H1 (cell line): ENCODE data around the gene DNAJC16. TPM values are rescaled to one million over a fixed set of nuclear protein-coding genes. Genes with fewer than 3 reads are reported as not detected.

Experiments
- CTCF ChIA-PET: fragments of 300-600 bp; sonication (Branson Sonifier 250); formaldehyde crosslinking; loops from one replicate; lab custom pipeline; 2021; ENCODE audit not compliant: partially characterized antibody; lab: Charles Lee
- POLR2A ChIA-PET: fragments of 300-600 bp; sonication (Branson Sonifier 250); formaldehyde crosslinking; loops from one replicate; lab custom pipeline; 2021; ENCODE audit warnings: inconsistent platforms; ENCODE audit not compliant: partially characterized antibody; lab: Charles Lee
- DNase-seq, 2 experiments: peaks; one replicate each; pipeline versions ENCODE4 v3.0.0 to v3.0.0-alpha.2; 2010 to 2022; ENCODE audit warnings: low spot score in 2 of 2, low read depth in 1 of 2, mixed read lengths in 1 of 2
- FAIRE-seq: peaks from 2 replicates; lab custom pipeline; 2011; peaks lifted over from hg19 to GRCh38; lab: Jason Lieb, UNC
- H2AFZ ChIP-seq: 2 replicates; pipeline ENCODE4 v1.8.1; 2012; ENCODE audit warnings: low read length, inconsistent platforms
- H2AK5ac ChIP-seq: 2 replicates; pipeline ENCODE4 v1.6.1; 2013; ENCODE audit warnings: low read depth, low read length
- H2BK120ac ChIP-seq: replicated peaks from 2 replicates; pipeline ENCODE3; 2013; ENCODE audit warnings: low read depth, low read length, inconsistent platforms
- H2BK12ac ChIP-seq: 2 replicates; pipeline ENCODE4 v1.6.1; 2013; ENCODE audit warnings: low read depth, low read length
- H2BK15ac ChIP-seq: 2 replicates; pipeline ENCODE4 v1.6.1; 2013; ENCODE audit warnings: low read length
- H2BK20ac ChIP-seq: 2 replicates; pipeline ENCODE4 v1.6.1; 2013; ENCODE audit warnings: low read length
- H2BK5ac ChIP-seq: 2 replicates; pipeline ENCODE4 v1.6.1; 2013; ENCODE audit warnings: low read depth, low read length
- H3K14ac ChIP-seq: 2 replicates; pipeline ENCODE4 v1.6.1; 2013; ENCODE audit warnings: inconsistent platforms; ENCODE audit not compliant: insufficient read length
- H3K18ac ChIP-seq: 2 replicates; pipeline ENCODE4 v1.6.1; 2013; ENCODE audit warnings: low read length; ENCODE audit errors: extremely low read depth
- H3K23ac ChIP-seq: 2 replicates; pipeline ENCODE4 v1.6.1; 2013; ENCODE audit warnings: inconsistent platforms; ENCODE audit not compliant: insufficient read length
- H3K23me2 ChIP-seq: 2 replicates; pipeline ENCODE4 v1.6.1; 2013; ENCODE audit warnings: low read depth, low read length
- H3K27ac ChIP-seq: 2 replicates; pipeline ENCODE4 v1.6.1; 2011; ENCODE audit warnings: low read depth, low read length, inconsistent platforms
- H3K27me3 ChIP-seq, 4 experiments: replicated peaks in 1 of 4; 1 replicate in 1 of 4; 2 replicates in 3 of 4; pipeline versions ENCODE4 v1.6.1 to v1.8.1; 2011 to 2013; ENCODE audit warnings: low read length in 3 of 4, mild to moderate bottlenecking in 3 of 4, inconsistent platforms in 2 of 4, mixed read lengths in 2 of 4, moderate library complexity in 1 of 4; ENCODE audit not compliant: control insufficient read depth in 3 of 4, insufficient read depth in 3 of 4; ENCODE audit errors: extremely low read depth in 1 of 4
- H3K36me3 ChIP-seq, 4 experiments: 2 replicates each; pipeline versions ENCODE4 v1.6.1 to v1.8.1; 2011 to 2013; ENCODE audit warnings: mild to moderate bottlenecking in 4 of 4, low read length in 3 of 4, moderate library complexity in 2 of 4, control low read depth in 1 of 4, inconsistent platforms in 1 of 4; ENCODE audit not compliant: insufficient read depth in 4 of 4, control insufficient read depth in 2 of 4
- H3K4ac ChIP-seq: replicated peaks from 2 replicates; pipeline ENCODE3; 2013; ENCODE audit warnings: low read length, low read depth, mixed read lengths, inconsistent platforms; ENCODE audit not compliant: insufficient read length
- H3K4me1 ChIP-seq, 4 experiments: replicated peaks in 1 of 4; 1 replicate in 1 of 4; 2 replicates in 3 of 4; pipeline versions ENCODE4 v1.6.1 to v1.8.1; 2011 to 2013; ENCODE audit warnings: low read length in 3 of 4, inconsistent platforms in 2 of 4, mixed read lengths in 1 of 4; ENCODE audit not compliant: insufficient read depth in 4 of 4, control insufficient read depth in 3 of 4
- H3K4me2 ChIP-seq, 2 experiments: 2 replicates each; pipeline versions ENCODE4 v1.6.1 to v1.8.1; 2011 to 2013; ENCODE audit warnings: low read depth in 2 of 2, low read length in 2 of 2, control low read depth in 1 of 2, inconsistent platforms in 1 of 2, mild to moderate bottlenecking in 1 of 2; ENCODE audit not compliant: insufficient read depth in 1 of 2
- H3K4me3 ChIP-seq, 4 experiments: fragments of 200-600, 300-600 bp in 1 of 4; sonication (generic), shearing (Covaris generic), sonication (Bioruptor Twin) in 1 of 4; 2 replicates each; pipeline versions ENCODE4 v1.5.1 to v1.8.1; 2011 to 2016; ENCODE audit warnings: low read length in 4 of 4, low read depth in 3 of 4, control low read depth in 2 of 4, inconsistent platforms in 2 of 4, mild to moderate bottlenecking in 2 of 4, mixed read lengths in 1 of 4, moderate library complexity in 1 of 4; ENCODE audit not compliant: insufficient read depth in 2 of 4; ENCODE audit errors: extremely low read depth in 1 of 4
- H3K56ac ChIP-seq: replicated peaks from 2 replicates; pipeline ENCODE3; 2013; ENCODE audit warnings: low read depth, mild to moderate bottlenecking, mixed read lengths, low read length, inconsistent platforms; ENCODE audit not compliant: insufficient read length
- H3K79me1 ChIP-seq: 2 replicates; pipeline ENCODE4 v1.6.1; 2013; ENCODE audit warnings: low read depth, low read length, control low read depth
- H3K79me2 ChIP-seq, 2 experiments: 2 replicates each; pipeline versions ENCODE4 v1.6.1 to v1.8.1; 2012 to 2013; ENCODE audit warnings: low read length in 2 of 2, mild to moderate bottlenecking in 2 of 2, inconsistent platforms in 1 of 2; ENCODE audit not compliant: insufficient read depth in 2 of 2, control insufficient read depth in 1 of 2
- H3K9ac ChIP-seq, 4 experiments: replicated peaks in 1 of 4; 1 replicate in 1 of 4; 2 replicates in 3 of 4; pipeline versions ENCODE4 v1.6.1 to v1.8.1; 2011 to 2013; ENCODE audit warnings: low read depth in 3 of 4, low read length in 3 of 4, control low read depth in 2 of 4, mild to moderate bottlenecking in 2 of 4, moderate library complexity in 2 of 4, inconsistent platforms in 1 of 4; ENCODE audit errors: extremely low read depth in 1 of 4
- H3K9me3 ChIP-seq, 2 experiments: 2 replicates each; pipeline versions ENCODE4 v1.6.1 to v1.8.1; 2012 to 2013; ENCODE audit warnings: mild to moderate bottlenecking in 2 of 2, moderate library complexity in 2 of 2, control low read depth in 1 of 2, inconsistent platforms in 1 of 2, low read depth in 1 of 2, low read length in 1 of 2, mixed read lengths in 1 of 2; ENCODE audit not compliant: insufficient read depth in 2 of 2
- H4K20me1 ChIP-seq, 2 experiments: replicated peaks in 1 of 2; 2 replicates each; pipeline versions ENCODE3 to v1.8.1; 2011 to 2013; ENCODE audit warnings: inconsistent platforms in 2 of 2, low read length in 2 of 2, mild to moderate bottlenecking in 1 of 2; ENCODE audit not compliant: insufficient read depth in 2 of 2, control insufficient read depth in 1 of 2
- H4K5ac ChIP-seq: 2 replicates; pipeline ENCODE4 v1.6.1; 2013; ENCODE audit warnings: low read length, low read depth, mixed read lengths, inconsistent platforms; ENCODE audit not compliant: insufficient read length
- H4K8ac ChIP-seq: 2 replicates; pipeline ENCODE4 v1.8.0; 2013; ENCODE audit warnings: mild to moderate bottlenecking, moderate library complexity, low read length, inconsistent platforms; ENCODE audit not compliant: insufficient read depth; ENCODE audit errors: extremely low read depth
- H4K91ac ChIP-seq: replicated peaks from 2 replicates; pipeline ENCODE3; 2013; ENCODE audit warnings: low read length, mixed read lengths, inconsistent platforms; ENCODE audit not compliant: insufficient read length
- BACH1 ChIP-seq: IDR thresholded peaks from 2 replicates; pipeline ENCODE4 v1.6.1; 2012; ENCODE audit warnings: low read length, improper control_type of control experiment
- BCL11A ChIP-seq, 2 experiments: IDR thresholded peaks; one replicate each; pipeline ENCODE4 v1.6.1; 2011; ENCODE audit warnings: low read depth in 2 of 2, low read length in 2 of 2, mild to moderate bottlenecking in 2 of 2
- GTF2F1 ChIP-seq: IDR thresholded peaks from 2 replicates; pipeline ENCODE4 v1.6.1; 2012; ENCODE audit warnings: low read depth, low read length, improper control_type of control experiment, borderline replicate concordance
- KDM4A ChIP-seq: IDR thresholded peaks from one replicate; pipeline ENCODE4 v1.7.1; 2012; ENCODE audit warnings: low read depth, mild to moderate bottlenecking, moderate library complexity, low read length, inconsistent platforms; ENCODE audit not compliant: severe bottlenecking
- PHF8 ChIP-seq: fragments of 200-600 bp; sonication (generic); conservative IDR thresholded peaks from 2 replicates; pipeline ENCODE4 v1.7.1; 2012; ENCODE audit warnings: low read depth, mild to moderate bottlenecking, inconsistent platforms, low read length, moderate library complexity
- RFX5 ChIP-seq: IDR thresholded peaks from 2 replicates; pipeline ENCODE4 v1.6.1; 2011; ENCODE audit warnings: low read depth, low read length, improper control_type of control experiment, borderline replicate concordance
- RXRA ChIP-seq: IDR thresholded peaks from 2 replicates; pipeline ENCODE4 v1.6.1; 2011; ENCODE audit warnings: low read depth, mild to moderate bottlenecking, low read length, moderate library complexity; ENCODE audit not compliant: insufficient read depth
- SRF ChIP-seq: IDR thresholded peaks from 2 replicates; pipeline ENCODE4 v1.6.1; 2011; ENCODE audit warnings: mild to moderate bottlenecking, low read depth, low read length, moderate library complexity
- SUZ12 ChIP-seq: fragments of 200-600 bp; sonication (generic); IDR thresholded peaks from 2 replicates; pipeline ENCODE4 v1.6.1; 2012; ENCODE audit warnings: mild to moderate bottlenecking, inconsistent platforms, low read length, moderate library complexity, mixed read lengths
- WGBS, 2 experiments: shearing (Covaris generic) in 1 of 2; methylation state at CpG; one replicate each; pipeline versions ENCODE4 v1.1.6 to v1.1.7; 2013 to 2015; ENCODE audit warnings: low lambda C conversion rate in 2 of 2, mixed read lengths in 2 of 2, inconsistent platforms in 1 of 2, low coverage in 1 of 2, missing lambda C conversion rate in 1 of 2; ENCODE audit not compliant: insufficient replicate concordance in 2 of 2, insufficient coverage in 1 of 2, insufficient read length in 1 of 2; ENCODE audit errors: extremely low coverage in 1 of 2, missing lambda C conversion rate in 1 of 2; 5-methylcytosine and 5-hydroxymethylcytosine counted together
- polyA plus RNA-seq, 7 experiments: library from polyadenylated mRNA; depleted of rRNA in 3 of 7; stranded (reverse) in 5 of 7; unstranded in 2 of 7; fragments of >200 nt in 5 of 7; fragments of 200-250 nt in 2 of 7; gene quantifications; 1 replicate in 5 of 7; 2 replicates in 1 of 7; 4 replicates in 1 of 7; pipeline versions ENCODE4 v1.2.1 to v1.2.3, GENCODE V29; 2011 to 2013; ENCODE audit warnings: missing spikeins in 2 of 7, mixed read lengths in 2 of 7
- total RNA-seq: library from RNA; stranded (reverse); fragmentation: NEBNext Ultra II Directional; extraction: Animal tissue kit (Norgen Biotek cat#: 25700); gene quantifications from 2 replicates; pipeline ENCODE4 v1.2.1, GENCODE V29; 2021
- TF ChIP-seq, protein P1 (sequence below), 3 experiments: IDR thresholded peaks; 1 replicate in 2 of 3; 2 replicates in 1 of 3; pipeline versions ENCODE4 v1.5.1 to v1.6.1; 2011; ENCODE audit warnings: low read length in 3 of 3, mild to moderate bottlenecking in 3 of 3, inconsistent platforms in 2 of 3, low read depth in 1 of 3, moderate library complexity in 1 of 3; ENCODE audit not compliant: insufficient read depth in 1 of 3; ENCODE audit errors: control extremely low read depth in 1 of 3
- TF ChIP-seq, protein P2 (sequence below): IDR thresholded peaks from 2 replicates; pipeline ENCODE4 v1.6.1; 2012; ENCODE audit warnings: inconsistent platforms

DNAJC16 gene
- total and polyA plus RNA-seq, 2 of the 8 experiments (the other 6 are each of a cell fraction or from before 2014, with no cell fraction given): 7.9 to 23.3 TPM

DNA sequence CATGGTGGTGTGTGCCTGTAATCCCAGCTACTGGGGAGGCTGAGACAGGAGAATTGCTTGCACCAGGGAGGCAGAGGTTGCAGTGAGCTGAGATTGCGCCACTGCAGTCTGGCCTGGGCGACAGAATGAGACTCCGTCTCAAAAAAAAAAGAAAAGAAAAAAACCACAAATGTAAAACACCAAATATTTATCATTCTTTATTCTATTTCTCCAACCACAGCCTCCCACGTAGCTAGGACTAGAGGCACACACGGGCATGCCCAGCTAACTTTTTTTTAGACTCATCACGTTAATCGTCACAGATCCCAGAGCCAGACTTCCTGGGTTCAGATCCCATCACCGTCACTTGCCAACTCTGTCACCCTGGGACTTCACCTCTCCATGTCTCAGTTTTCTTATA lies 13.5 kb downstream of the DNAJC16 start:
- ChIA-PET POLR2A (no interaction called here), CTCF (interaction anchor here (0.6 kb wide), 1 partner anchor 1535 kb away, joined by 3 read pairs; no protein-coding TSS in a partner anchor)
- no peak overlapping the region for H2AK5ac ChIP-seq
- H3K79me2 ChIP-seq: no peaks in the 10 kb centered on the region
- no peak overlapping the region for H3K23ac ChIP-seq
- DNase-seq (no peak), FAIRE-seq (no peak)
- no peaks in the 10 kb centered on the region for H3K4me1 ChIP-seq
- no peak overlapping the region for H3K4me3 ChIP-seq
- no peaks in the 10 kb centered on the region for H4K20me1 ChIP-seq
- H4K91ac ChIP-seq: no peak overlapping the region
- no peak overlapping the region for H2AFZ ChIP-seq
- H2BK15ac ChIP-seq: no peak overlapping the region
- H4K5ac ChIP-seq: no peak overlapping the region
- H3K56ac ChIP-seq: no peak overlapping the region
- H3K4me2 ChIP-seq: no peak overlapping the region
- no peak overlapping the region for H3K18ac ChIP-seq
- WGBS, 2 experiments: 94% methylated on average over 8 of the region's 8 CpGs; no CpG with 5 or more reads in 1 of the 2 experiments
- H2BK20ac ChIP-seq: no peak overlapping the region
- H3K27me3 ChIP-seq: no peaks in the 10 kb centered on the region
- no peak overlapping the region for H3K4ac ChIP-seq
- H3K27ac ChIP-seq: no peak overlapping the region
- no peaks in the 10 kb centered on the region for H3K23me2 ChIP-seq
- H3K9ac ChIP-seq: no peak overlapping the region
- no peak overlapping the region for H2BK12ac ChIP-seq
- H4K8ac ChIP-seq: no peak overlapping the region
- H2BK5ac ChIP-seq: no peak overlapping the region
- H3K36me3 ChIP-seq: peaks cover 4 to 59% (median 23%) of the 10 kb centered on the region in 4 experiments
- no peaks in the 10 kb centered on the region for H3K9me3 ChIP-seq
- H3K79me1 ChIP-seq: no peaks in the 10 kb centered on the region
- H3K14ac ChIP-seq: no peak overlapping the region
- no peak overlapping the region for H2BK120ac ChIP-seq
- no peak for TF ChIP-seq RXRA
- no peak for TF ChIP-seq RFX5
- TF ChIP-seq PHF8: no peak
- no peak for TF ChIP-seq SRF
- TF ChIP-seq KDM4A: no peak
- TF ChIP-seq, protein P1, sequence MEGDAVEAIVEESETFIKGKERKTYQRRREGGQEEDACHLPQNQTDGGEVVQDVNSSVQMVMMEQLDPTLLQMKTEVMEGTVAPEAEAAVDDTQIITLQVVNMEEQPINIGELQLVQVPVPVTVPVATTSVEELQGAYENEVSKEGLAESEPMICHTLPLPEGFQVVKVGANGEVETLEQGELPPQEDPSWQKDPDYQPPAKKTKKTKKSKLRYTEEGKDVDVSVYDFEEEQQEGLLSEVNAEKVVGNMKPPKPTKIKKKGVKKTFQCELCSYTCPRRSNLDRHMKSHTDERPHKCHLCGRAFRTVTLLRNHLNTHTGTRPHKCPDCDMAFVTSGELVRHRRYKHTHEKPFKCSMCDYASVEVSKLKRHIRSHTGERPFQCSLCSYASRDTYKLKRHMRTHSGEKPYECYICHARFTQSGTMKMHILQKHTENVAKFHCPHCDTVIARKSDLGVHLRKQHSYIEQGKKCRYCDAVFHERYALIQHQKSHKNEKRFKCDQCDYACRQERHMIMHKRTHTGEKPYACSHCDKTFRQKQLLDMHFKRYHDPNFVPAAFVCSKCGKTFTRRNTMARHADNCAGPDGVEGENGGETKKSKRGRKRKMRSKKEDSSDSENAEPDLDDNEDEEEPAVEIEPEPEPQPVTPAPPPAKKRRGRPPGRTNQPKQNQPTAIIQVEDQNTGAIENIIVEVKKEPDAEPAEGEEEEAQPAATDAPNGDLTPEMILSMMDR (IDR thresholded peaks at IDR 0.05; ENCODE audit: control extremely low read depth in 1 of 3, insufficient read depth in 1 of 3, low read depth in 1 of 3, low read length in 3 of 3): no peak
- no peak for TF ChIP-seq BCL11A (IDR thresholded peaks at IDR 0.05; ENCODE audit: low read depth in 2 of 2, low read length in 2 of 2)
- TF ChIP-seq SUZ12: no peak
- TF ChIP-seq, protein P2, sequence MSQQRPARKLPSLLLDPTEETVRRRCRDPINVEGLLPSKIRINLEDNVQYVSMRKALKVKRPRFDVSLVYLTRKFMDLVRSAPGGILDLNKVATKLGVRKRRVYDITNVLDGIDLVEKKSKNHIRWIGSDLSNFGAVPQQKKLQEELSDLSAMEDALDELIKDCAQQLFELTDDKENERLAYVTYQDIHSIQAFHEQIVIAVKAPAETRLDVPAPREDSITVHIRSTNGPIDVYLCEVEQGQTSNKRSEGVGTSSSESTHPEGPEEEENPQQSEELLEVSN: no peak
- TF ChIP-seq BACH1: no peak
- no peak for TF ChIP-seq GTF2F1
